MG63 (cell line): Measurements from ENCODE around the gene SLC66A3. TPM values are rescaled to one million over a fixed set of nuclear protein-coding genes. Genes with fewer than 3 reads are reported as not detected.

Source experiments
- DNase-seq: peaks from one replicate; pipeline ENCODE4 v3.0.0-alpha.2; 2020
- H3K27me3 ChIP-seq: fragments of 250-450 bp; sonication (Bioruptor Pico); 2 replicates; pipeline ENCODE4 v1.5.1; 2020; ENCODE audit warnings: mild to moderate bottlenecking, moderate library complexity
- H3K36me3 ChIP-seq: fragments of 250-450 bp; sonication (Bioruptor Pico); 2 replicates; pipeline ENCODE4 v1.5.1; 2020; ENCODE audit warnings: mild to moderate bottlenecking, moderate library complexity
- H3K4me3 ChIP-seq: fragments of 250-450 bp; sonication (Bioruptor Pico); 2 replicates; pipeline ENCODE4 v1.5.1; 2020; ENCODE audit warnings: mild to moderate bottlenecking, moderate library complexity
- H3K9me3 ChIP-seq: fragments of 250-450 bp; sonication (Bioruptor Pico); 2 replicates; pipeline ENCODE4 v1.5.1; 2020; ENCODE audit warnings: mild to moderate bottlenecking, moderate library complexity
- total RNA-seq: library from RNA; depleted of rRNA; stranded (reverse); fragments of >200 nt; shearing (Covaris generic); gene quantifications from 2 replicates; pipeline ENCODE4 v1.2.3, GENCODE V29; 2014; ENCODE audit warnings: low replicate concordance

Gene SLC66A3
- total RNA-seq, 1 experiment from 2014 or later, result 30.4 TPM

DNA sequence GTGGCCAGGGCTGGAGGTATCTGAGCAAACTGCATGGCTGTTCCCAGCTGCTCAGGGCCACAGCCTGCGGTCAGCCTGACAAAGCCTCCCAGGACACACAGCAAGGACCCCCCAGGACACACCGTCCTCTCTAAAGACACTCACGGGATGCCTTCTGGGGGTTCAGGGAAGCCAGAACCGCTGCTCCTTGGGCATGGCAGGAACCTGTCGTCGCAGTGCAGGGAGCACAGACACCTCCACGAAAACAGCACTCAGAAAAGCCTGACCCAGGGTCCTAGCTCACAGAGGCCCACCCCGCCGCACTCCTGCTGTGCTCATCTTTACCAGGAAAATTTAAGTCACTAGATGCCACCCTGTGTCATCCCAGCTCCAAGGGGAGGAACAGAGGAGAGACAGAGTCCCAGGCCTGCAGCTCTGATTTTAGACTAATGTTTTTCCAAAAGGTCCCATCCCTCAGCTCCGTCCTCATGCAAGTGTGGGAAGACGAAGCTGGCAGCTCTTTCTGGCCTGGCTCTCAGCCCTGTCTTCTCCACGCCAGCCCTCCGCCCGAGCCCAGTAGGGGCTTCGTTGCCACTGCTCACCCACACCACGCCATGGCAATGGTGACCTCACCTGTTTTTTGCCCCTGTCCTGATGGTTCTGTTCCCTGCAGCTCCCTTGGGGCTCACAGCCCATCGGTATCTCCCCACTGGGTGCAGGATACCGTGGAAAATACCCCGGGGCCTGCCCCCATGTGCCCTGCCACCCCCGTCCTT, 23.9 kb upstream of the SLC66A3 start:
- H3K4me3 ChIP-seq, result no peak overlapping the region
- no peak for DNase-seq
- H3K36me3 ChIP-seq, result no peaks in the 10 kb centered on the region
- H3K9me3 ChIP-seq, result no peaks in the 10 kb centered on the region
- H3K27me3 ChIP-seq, result no peaks in the 10 kb centered on the region

DNA sequence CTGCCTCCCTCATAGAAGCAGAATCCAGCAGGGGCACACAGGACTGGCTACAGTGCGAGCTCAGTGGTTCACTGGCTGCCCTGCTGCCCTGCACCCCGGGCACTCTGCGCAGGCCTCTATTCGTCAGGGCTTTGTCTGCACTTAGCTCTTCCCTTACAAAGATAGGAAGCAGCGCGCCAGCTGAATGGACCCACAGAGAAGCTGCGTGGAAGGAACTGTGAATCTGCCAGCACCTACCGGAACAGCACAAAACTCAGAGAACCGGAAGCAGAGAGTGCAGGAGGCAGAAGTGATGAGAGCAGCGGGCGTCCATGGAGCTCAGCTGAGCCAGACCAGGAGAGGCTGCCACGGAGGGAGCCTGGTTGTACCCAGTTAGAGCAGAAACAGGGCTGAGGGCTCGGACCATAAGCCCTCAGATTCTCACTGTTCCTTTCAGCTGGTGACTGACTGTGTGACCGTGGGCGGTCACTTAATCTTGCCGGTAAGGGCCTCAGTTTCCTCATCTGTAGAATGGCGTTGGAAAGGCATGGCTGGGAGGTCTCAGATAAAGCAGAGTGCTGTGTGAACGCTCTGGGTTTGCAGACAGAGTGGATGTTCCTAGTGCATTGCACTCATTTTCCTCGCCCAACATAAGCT, 23.1 kb upstream of the SLC66A3 start:
- no peak for DNase-seq
- Histone ChIP-seq H3K4me3 (no peak overlapping the region), H3K27me3 (no peaks in the 10 kb centered on the region), H3K36me3 (no peaks in the 10 kb centered on the region), H3K9me3 (no peaks in the 10 kb centered on the region)

DNA sequence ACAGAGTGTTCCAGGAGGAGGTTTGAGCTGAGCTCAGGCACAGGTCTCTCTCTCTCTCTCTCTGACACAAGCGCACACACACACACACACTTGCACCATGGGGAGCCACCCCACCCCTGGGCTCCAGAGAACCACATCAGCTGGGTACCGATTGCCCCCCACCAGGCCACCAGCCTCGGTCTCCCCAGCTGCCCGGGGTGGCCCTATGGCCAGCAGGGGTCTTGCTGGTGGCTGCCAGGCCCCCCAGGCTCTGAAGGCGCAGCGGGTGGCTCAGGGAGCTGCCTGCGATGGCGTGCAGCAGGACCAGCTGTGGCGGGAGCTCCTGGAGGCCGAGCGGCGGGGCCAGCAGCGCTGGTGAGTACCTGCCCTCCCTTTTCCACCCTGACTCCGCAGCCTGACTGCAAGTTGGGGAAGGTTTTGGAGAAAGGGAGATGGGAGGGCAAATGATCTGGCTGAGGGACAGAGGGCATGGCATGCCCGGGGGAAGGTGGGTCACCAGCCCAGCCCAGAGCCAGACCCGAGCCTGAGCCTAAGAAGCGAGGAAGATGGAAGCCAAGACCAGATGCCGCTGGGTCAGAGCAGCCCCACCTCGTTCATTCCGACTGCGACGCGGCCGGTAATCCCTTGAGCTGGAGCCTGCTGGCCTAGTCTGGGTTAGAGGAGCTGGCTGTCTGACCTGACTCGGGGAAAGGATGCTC, 21.9 kb upstream of the SLC66A3 start:
- H3K27me3 ChIP-seq, result no peaks in the 10 kb centered on the region
- no peaks in the 10 kb centered on the region for H3K36me3 ChIP-seq
- DNase-seq, result no peak
- no peaks in the 10 kb centered on the region for H3K9me3 ChIP-seq
- H3K4me3 ChIP-seq, result peak overlapping the region; percentile 22

GRCh38 chr2:11133936-11134320, 21.3 kb upstream of the SLC66A3 start:
- Histone ChIP-seq H3K9me3 (no peaks in the 10 kb centered on the region), H3K4me3 (no peak overlapping the region), H3K36me3 (no peaks in the 10 kb centered on the region), H3K27me3 (no peaks in the 10 kb centered on the region)
- no peak for DNase-seq

- Histone ChIP-seq H3K36me3 (no peaks in the 10 kb centered on the region), H3K4me3 (no peak overlapping the region), H3K9me3 (no peaks in the 10 kb centered on the region), H3K27me3 (no peaks in the 10 kb centered on the region)
- DNase-seq, result no peak
Measured at GRCh38 chr2:11134349-11134748, 20.9 kb upstream of the SLC66A3 start.

GRCh38 chr2:11140492-11140891, 14.8 kb upstream of the SLC66A3 start:
- peak; percentile 26 for DNase-seq
- H3K4me3 ChIP-seq, result no peak overlapping the region
- no peaks in the 10 kb centered on the region for H3K27me3 ChIP-seq
- no peaks in the 10 kb centered on the region for H3K36me3 ChIP-seq
- H3K9me3 ChIP-seq, result no peaks in the 10 kb centered on the region

- no peaks in the 10 kb centered on the region for H3K36me3 ChIP-seq
- H3K9me3 ChIP-seq, result no peaks in the 10 kb centered on the region
- H3K27me3 ChIP-seq, result no peaks in the 10 kb centered on the region
- no peak overlapping the region for H3K4me3 ChIP-seq
- DNase-seq, result no peak
Measured at GRCh38 chr2:11141319-11141718, 13.9 kb upstream of the SLC66A3 start.

- no peak overlapping the region for H3K4me3 ChIP-seq
- H3K36me3 ChIP-seq, result no peaks in the 10 kb centered on the region
- no peak for DNase-seq
- no peaks in the 10 kb centered on the region for H3K27me3 ChIP-seq
- peaks cover 2% of the 10 kb centered on the region; the same call in 1 of the 2 replicates for H3K9me3 ChIP-seq
Measured at GRCh38 chr2:11142330-11142729, 12.9 kb upstream of the SLC66A3 start.

DNA sequence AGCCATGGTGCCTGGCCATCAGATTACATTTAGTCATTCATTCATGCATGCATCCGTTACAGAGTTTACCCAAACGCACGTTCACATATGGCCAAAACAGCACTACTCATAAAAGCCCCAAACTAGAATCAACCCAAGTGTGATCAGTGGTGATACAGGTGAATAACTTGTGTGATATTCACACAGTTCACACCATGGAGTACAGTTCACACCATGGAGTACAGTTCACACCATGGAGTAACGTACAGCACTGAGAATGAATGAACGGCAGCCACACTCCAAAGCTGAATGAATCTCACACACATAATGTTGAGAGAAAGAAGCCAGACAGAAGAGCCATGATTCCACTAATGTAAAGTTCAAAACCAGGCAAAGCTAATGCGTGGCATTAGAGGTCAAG, 12.3 kb upstream of the SLC66A3 start:
- Histone ChIP-seq H3K27me3 (no peaks in the 10 kb centered on the region), H3K9me3 (peaks cover 2% of the 10 kb centered on the region; the same call in 1 of the 2 replicates), H3K4me3 (no peak overlapping the region), H3K36me3 (no peaks in the 10 kb centered on the region)
- no peak for DNase-seq

DNA sequence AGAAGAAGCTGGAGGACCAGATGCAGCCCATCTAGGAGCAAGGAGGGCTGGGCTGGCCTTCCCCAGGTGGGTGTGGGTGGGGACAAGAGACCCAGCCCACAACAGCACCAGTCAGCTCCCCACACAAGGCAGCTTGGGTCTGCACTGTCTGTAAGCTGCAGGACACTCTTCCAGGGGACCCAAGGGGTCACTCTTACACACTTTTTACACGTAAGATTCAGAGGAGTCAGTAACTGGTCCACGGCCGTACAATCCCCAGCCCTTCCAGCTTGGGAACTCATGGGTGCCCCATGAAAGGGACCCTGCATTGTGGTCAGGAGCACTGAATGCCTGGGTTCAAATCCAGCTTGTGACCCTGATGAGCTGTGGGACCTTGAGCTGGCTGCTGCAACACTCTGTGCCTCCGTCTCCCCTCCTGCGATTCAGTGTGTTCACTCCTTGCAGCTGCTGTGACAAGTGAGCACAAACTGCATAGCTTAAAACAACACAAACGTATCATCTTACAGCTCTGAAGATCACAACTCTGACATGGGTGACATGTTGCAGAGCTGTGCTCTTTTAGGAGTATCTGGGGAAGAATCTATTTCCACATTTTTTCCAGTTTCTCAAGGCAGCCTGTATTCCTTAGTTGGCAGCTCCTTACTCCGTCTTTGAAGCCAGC, 11.1 kb upstream of the SLC66A3 start:
- DNase-seq, result no peak

DNA sequence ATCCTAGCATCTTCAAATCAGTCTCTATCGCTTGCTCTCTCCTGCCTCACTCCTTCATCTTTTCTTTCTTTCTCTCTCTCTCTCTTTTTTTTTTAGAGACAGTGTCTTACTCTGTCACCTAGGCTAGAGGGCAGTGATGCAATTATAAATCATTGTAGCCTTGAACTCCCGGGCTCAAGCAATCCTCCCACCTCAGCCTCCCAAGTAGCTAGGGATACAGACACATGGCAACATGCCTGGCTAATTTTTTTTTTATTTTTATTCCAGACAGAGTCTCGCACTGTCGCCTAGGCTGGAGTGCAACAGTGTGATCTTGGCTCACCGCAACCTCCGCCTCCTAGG, 10.6 kb upstream of the SLC66A3 start:
- Histone ChIP-seq H3K27me3 (no peaks in the 10 kb centered on the region), H3K36me3 (no peaks in the 10 kb centered on the region), H3K9me3 (peaks cover 2% of the 10 kb centered on the region; the same call in 1 of the 2 replicates), H3K4me3 (no peak overlapping the region)
- no peak for DNase-seq

More for the DNA sequence above, 11.1 kb upstream of the SLC66A3 start:
- no peak overlapping the region for H3K4me3 ChIP-seq
- H3K36me3 ChIP-seq, result no peaks in the 10 kb centered on the region
- peaks cover 2% of the 10 kb centered on the region; the same call in 1 of the 2 replicates for H3K9me3 ChIP-seq
- H3K27me3 ChIP-seq, result no peaks in the 10 kb centered on the region

GRCh38 chr2:11145350-11145749, 9.9 kb upstream of the SLC66A3 start:
- no peaks in the 10 kb centered on the region for H3K36me3 ChIP-seq
- H3K9me3 ChIP-seq, result peaks cover 2% of the 10 kb centered on the region; the same call in 1 of the 2 replicates
- H3K27me3 ChIP-seq, result no peaks in the 10 kb centered on the region
- no peak overlapping the region for H3K4me3 ChIP-seq
- DNase-seq, result no peak

- Histone ChIP-seq H3K36me3 (no peaks in the 10 kb centered on the region), H3K27me3 (no peaks in the 10 kb centered on the region), H3K9me3 (peaks cover 2% of the 10 kb centered on the region; the same call in 1 of the 2 replicates), H3K4me3 (no peak overlapping the region)
- DNase-seq, result no peak
Measured at GRCh38 chr2:11146076-11146475, 9.2 kb upstream of the SLC66A3 start.

DNA sequence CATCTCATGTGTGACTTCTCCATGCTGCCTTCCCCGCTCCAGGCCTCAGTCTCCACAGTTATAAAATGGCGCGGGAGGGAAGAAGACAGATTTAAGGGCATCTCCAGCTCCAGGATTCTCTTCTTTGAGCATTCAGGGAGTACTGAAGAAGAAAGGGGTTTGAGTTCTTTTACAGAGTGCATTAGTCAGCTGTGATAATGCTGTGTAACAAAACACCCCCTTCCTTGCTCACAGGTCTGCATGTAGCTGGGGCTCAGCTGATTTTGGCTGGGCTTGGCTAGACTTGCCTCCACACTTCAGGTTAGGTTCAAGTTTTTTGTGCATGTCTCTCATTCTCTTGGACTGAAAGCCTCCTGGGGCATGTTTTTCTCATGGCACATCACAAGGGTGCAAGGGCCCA, 8.0 kb upstream of the SLC66A3 start:
- Histone ChIP-seq H3K9me3 (peaks cover 2% of the 10 kb centered on the region; the same call in 1 of the 2 replicates), H3K27me3 (no peaks in the 10 kb centered on the region), H3K4me3 (no peak overlapping the region), H3K36me3 (no peaks in the 10 kb centered on the region)
- no peak for DNase-seq

DNA sequence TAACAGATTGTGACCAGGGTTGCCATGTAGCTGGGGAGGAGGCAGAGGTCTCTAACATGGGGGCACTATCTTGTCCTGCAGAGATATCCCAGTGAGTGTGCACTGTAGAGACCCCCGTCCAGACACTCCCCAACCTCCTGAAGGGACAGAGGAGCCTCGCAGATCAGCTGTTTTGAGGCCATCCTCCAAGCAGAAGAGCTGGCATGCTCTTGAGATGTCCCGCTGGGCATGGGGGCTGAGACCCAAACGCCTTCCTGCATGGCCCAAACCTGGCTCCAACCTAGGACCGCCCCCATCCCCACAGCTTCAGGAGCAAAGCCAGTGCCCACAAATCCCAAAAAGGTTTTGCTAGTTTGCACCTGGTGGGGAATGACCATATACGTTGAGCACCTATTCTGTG, 2.7 kb upstream of the SLC66A3 start:
- Histone ChIP-seq H3K9me3 (no peaks in the 10 kb centered on the region), H3K27me3 (no peaks in the 10 kb centered on the region), H3K4me3 (no peak overlapping the region), H3K36me3 (no peaks in the 10 kb centered on the region)
- no peak for DNase-seq

DNA sequence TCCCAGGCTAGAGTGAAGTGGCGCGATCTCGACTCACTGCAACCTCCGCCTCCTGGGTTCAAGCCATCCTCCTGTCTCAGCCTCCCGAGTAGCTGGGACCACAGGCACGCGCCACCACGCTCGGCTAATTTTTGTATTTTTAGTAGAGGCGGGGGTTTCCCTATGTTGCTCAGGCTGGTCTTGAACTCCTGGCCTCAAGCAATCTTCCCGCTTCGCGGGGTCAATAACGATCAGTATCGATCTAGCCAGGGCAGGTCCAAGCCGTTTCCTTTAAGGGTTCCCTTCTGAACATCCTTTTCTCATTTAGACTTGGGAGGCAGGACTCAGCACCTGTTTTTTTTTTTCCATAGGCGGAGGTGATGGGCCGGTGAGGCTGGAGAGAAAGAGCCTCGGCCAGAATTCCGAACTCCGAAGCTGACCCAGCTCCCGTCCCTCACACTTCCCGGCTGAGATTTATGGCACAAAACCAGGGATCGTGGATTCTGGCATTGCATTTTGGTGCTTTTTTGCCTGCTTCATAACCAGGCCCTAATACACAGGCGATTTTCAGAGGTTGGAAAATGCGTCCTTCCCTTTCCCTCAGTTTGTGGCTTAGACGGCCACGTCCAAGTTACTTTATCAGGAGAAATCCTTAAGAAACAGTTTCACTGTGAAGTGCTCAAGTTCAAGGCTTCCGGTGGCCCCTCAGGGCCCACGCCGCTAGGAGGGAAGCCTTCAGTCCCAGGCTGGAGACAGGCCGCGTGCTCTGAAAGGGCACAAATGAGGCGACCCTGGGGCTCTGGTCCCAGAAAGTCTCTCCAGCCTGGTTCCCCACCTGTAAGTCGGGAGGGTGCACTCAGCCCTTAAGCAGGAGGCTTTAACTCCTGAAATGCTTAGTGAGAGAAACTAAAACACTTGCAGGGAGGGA, 998 bp upstream of the SLC66A3 start:
- H3K36me3 ChIP-seq, result no peaks in the 10 kb centered on the region
- DNase-seq, result no peak
- peak overlapping the region; percentile 46 for H3K4me3 ChIP-seq
- H3K9me3 ChIP-seq, result no peaks in the 10 kb centered on the region
- no peaks in the 10 kb centered on the region for H3K27me3 ChIP-seq
